PC-9 (cell line): ENCODE measurements around the gene C4orf17. TPM values are rescaled to one million over a fixed set of nuclear protein-coding genes. Genes with fewer than 3 reads are reported as not detected.
A peak's percentile ranks its signal among the peaks of the same experiment; 100 is the strongest.

Experiments used
- BruUV-seq: library from RNA; stranded (reverse); fragments of 400-500 nt; replicated peaks from 2 replicates; lab custom pipeline; 2021; lab: Mats Ljungman, UMichigan
- CTCF ChIA-PET: fragments of 300-600 bp; sonication (Branson Sonifier 250); formaldehyde crosslinking; loops from one replicate; lab custom pipeline; 2022; ENCODE audit warnings: antibody characterized with exemption; lab: Charles Lee
- POLR2A ChIA-PET: fragments of 300-600 bp; sonication (Branson Sonifier 250); formaldehyde crosslinking; loops from one replicate; lab custom pipeline; 2022; ENCODE audit warnings: antibody characterized with exemption; ENCODE audit not compliant: unreplicated experiment; lab: Charles Lee
- DNase-seq, 2 experiments: peaks; one replicate each; pipeline versions ENCODE4 v3.0.0 to v3.0.0-alpha.2; 2015 to 2022; ENCODE audit warnings: mixed read lengths in 1 of 2
- H2AFZ ChIP-seq: fragments of 200-600 bp; sonication (generic); 2 replicates; pipeline ENCODE4 v1.8.1; 2017; ENCODE audit warnings: antibody characterized with exemption
- H3F3A ChIP-seq: fragments of 200-600 bp; sonication (generic); 2 replicates; pipeline ENCODE4 v1.8.1; 2017; ENCODE audit warnings: antibody characterized with exemption, mild to moderate bottlenecking, low read depth; ENCODE audit not compliant: insufficient read depth
- H3K27ac ChIP-seq: fragments of 200-600 bp; sonication (generic); 2 replicates; pipeline ENCODE4 v1.6.1; 2016; ENCODE audit warnings: mixed run types
- H3K27me3 ChIP-seq: fragments of 200-600 bp; sonication (generic); 2 replicates; pipeline ENCODE4 v1.6.1; 2016; ENCODE audit warnings: low read depth, mixed run types; ENCODE audit not compliant: insufficient read depth
- H3K36me3 ChIP-seq: fragments of 200-600 bp; sonication (generic); 2 replicates; pipeline ENCODE4 v1.6.1; 2016; ENCODE audit warnings: low read depth, mixed run types
- H3K4me1 ChIP-seq: fragments of 200-600 bp; sonication (generic); replicated peaks from 2 replicates; pipeline ENCODE4 v1.6.1; 2016; ENCODE audit warnings: mixed run types; ENCODE audit not compliant: insufficient read depth
- H3K4me2 ChIP-seq: fragments of 200-600 bp; sonication (generic); 2 replicates; pipeline ENCODE4 v1.6.1; 2017; ENCODE audit warnings: mixed run types
- H3K4me3 ChIP-seq: fragments of 200-600 bp; sonication (generic); 2 replicates; pipeline ENCODE4 v1.6.1; 2016; ENCODE audit warnings: mixed run types
- H3K79me2 ChIP-seq: fragments of 200-600 bp; sonication (generic); 2 replicates; pipeline ENCODE4 v1.6.1; 2017; ENCODE audit warnings: low read depth, mixed run types
- H3K9me2 ChIP-seq: fragments of 200-600 bp; sonication (generic); 2 replicates; pipeline ENCODE4 v1.8.1; 2017; ENCODE audit warnings: mild to moderate bottlenecking; ENCODE audit not compliant: insufficient read depth
- H3K9me3 ChIP-seq: fragments of 200-600 bp; sonication (generic); 2 replicates; pipeline ENCODE4 v1.8.1; 2016; ENCODE audit warnings: low read depth; ENCODE audit not compliant: insufficient read depth
- H4K20me1 ChIP-seq: fragments of 200-600 bp; sonication (generic); 2 replicates; pipeline ENCODE4 v1.8.1; 2017; ENCODE audit not compliant: insufficient read depth
- CTCF ChIP-seq: fragments of 200-600 bp; sonication (generic); conservative IDR thresholded peaks from 2 replicates; pipeline ENCODE4 v1.6.1; 2017; ENCODE audit warnings: mixed run types, antibody characterized with exemption, mild to moderate bottlenecking, moderate library complexity
- EZH2 ChIP-seq: fragments of 200-600 bp; sonication (generic); IDR thresholded peaks from 2 replicates; pipeline ENCODE4 v1.8.0; 2017; ENCODE audit warnings: antibody characterized with exemption, low read depth
- intact Hi-C: fragments of 100-400 bp; cut with micrococcal nuclease; formaldehyde crosslinking; loops from one replicate; pipeline ENCODE4 v1.10.0; 2022; ENCODE audit not compliant: unreplicated experiment
- total RNA-seq: library from RNA; stranded (reverse); gene quantifications from 2 replicates; pipeline ENCODE4 v1.2.3, GENCODE V29; 2021

The C4orf17 gene
- total RNA-seq, 1 experiment from 2014 or later = not detected

- H2AFZ ChIP-seq = 0 out of 2 replicates have a peak overlapping the region, but pooled peaks have one; percentile 29
- H3K36me3 ChIP-seq = no peaks in the 10 kb centered on the region
- no peaks in the 10 kb centered on the region for H3K79me2 ChIP-seq
- H3K9me2 ChIP-seq = no peaks in the 10 kb centered on the region; the same call in 1 of the 2 replicates
- H3K4me1 ChIP-seq = no peaks in the 10 kb centered on the region
- no peaks in the 10 kb centered on the region for H4K20me1 ChIP-seq
- H3K27ac ChIP-seq = no peak overlapping the region
- intact Hi-C loops = no loop called here
- no TSS peak for BruUV-seq
- DNase-seq = no peak
- H3F3A ChIP-seq = no peaks in the 10 kb centered on the region
- no peaks in the 10 kb centered on the region for H3K9me3 ChIP-seq
- CTCF ChIA-PET = no interaction called here
- H3K4me3 ChIP-seq = no peak overlapping the region
- POLR2A ChIA-PET = no interaction called here
- no peak for TF ChIP-seq EZH2
- TF ChIP-seq CTCF = no peak
- no peaks in the 10 kb centered on the region for H3K27me3 ChIP-seq
- no peak overlapping the region for H3K4me2 ChIP-seq
These were observed 26.9 kb downstream of the C4orf17 start for GRCh38 chr4:99537674-99538073.

- H3K79me2 ChIP-seq = no peaks in the 10 kb centered on the region
- POLR2A ChIA-PET = no interaction called here
- TF ChIP-seq EZH2 (no peak), CTCF (no peak)
- no peak overlapping the region for H3K4me3 ChIP-seq
- intact Hi-C loops = no loop called here
- no peaks in the 10 kb centered on the region for H3F3A ChIP-seq
- BruUV-seq = no TSS peak
- DNase-seq = no peak
- H2AFZ ChIP-seq = peak overlapping the region; percentile 34; the same call in 1 of the 2 replicates
- CTCF ChIA-PET = no interaction called here
- H3K4me2 ChIP-seq = no peak overlapping the region
- H3K27me3 ChIP-seq = no peaks in the 10 kb centered on the region
- no peaks in the 10 kb centered on the region; the same call in 1 of the 2 replicates for H3K9me2 ChIP-seq
- no peak overlapping the region for H3K27ac ChIP-seq
- no peaks in the 10 kb centered on the region for H3K4me1 ChIP-seq
- H3K9me3 ChIP-seq = no peaks in the 10 kb centered on the region
- no peaks in the 10 kb centered on the region for H3K36me3 ChIP-seq
- H4K20me1 ChIP-seq = no peaks in the 10 kb centered on the region
These were observed 29.6 kb downstream of the C4orf17 start for GRCh38 chr4:99540277-99540939.

- Histone ChIP-seq H3K79me2 (no peaks in the 10 kb centered on the region), H4K20me1 (0 out of 2 replicates have a peak, but pooled peaks cover 4% of the 10 kb centered on the region), H3K9me3 (no peaks in the 10 kb centered on the region), H3K4me1 (no peaks in the 10 kb centered on the region), H3K27ac (no peak overlapping the region), H3K4me3 (no peak overlapping the region), H2AFZ (no peak overlapping the region), H3F3A (no peaks in the 10 kb centered on the region), H3K9me2 (no peaks in the 10 kb centered on the region), H3K36me3 (no peaks in the 10 kb centered on the region), H3K27me3 (no peaks in the 10 kb centered on the region), H3K4me2 (no peak overlapping the region)
- TF ChIP-seq EZH2 = no peak
- no peak for TF ChIP-seq CTCF
- ChIA-PET CTCF (no interaction called here), POLR2A (no interaction called here)
- intact Hi-C loops = no loop called here
- no TSS peak for BruUV-seq
- DNase-seq = no peak
These were observed 42.1 kb downstream of the C4orf17 start for GRCh38 chr4:99552872-99553271.
